Forelimb muscle (tissue), 1 donor: ENCODE measurements around the gene RBM38. TPM values are rescaled to one million over a fixed set of nuclear protein-coding genes. Genes with fewer than 3 reads are reported as not detected.

Experiments
- DNase-seq: peaks from one replicate; pipeline ENCODE4 v3.0.0-alpha.2; 2013; ENCODE audit warnings: low read depth
- polyA plus RNA-seq: library from polyadenylated mRNA; unstranded; fragments of 120-200 nt; gene quantifications from one replicate; pipeline ENCODE4 v1.2.1, GENCODE V29; 2013; ENCODE audit not compliant: insufficient read length

RBM38 gene
- polyA plus RNA-seq, 1 donor = 61.8 TPM

DNA sequence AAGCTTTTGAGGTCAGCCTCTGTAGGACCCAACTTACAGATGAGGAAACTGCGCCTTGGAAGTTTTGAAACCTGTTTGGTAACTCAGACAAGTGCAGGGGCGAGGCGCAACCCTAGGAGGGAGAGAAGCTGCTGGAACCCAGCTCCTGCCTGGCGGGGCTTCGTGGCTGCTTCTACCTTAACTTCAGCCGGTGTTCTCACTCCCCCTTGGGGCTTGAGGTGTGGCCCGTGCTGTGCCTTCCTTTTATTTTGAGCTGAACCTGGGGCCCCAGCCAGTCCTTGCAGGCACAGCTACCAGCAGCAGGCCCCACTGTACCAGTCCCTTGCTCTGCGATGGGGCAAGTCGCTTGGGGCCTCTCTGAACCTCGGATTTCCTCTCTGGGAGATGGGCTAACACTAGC lies 12.0 kb downstream of the RBM38 start:
- no peak for DNase-seq

GRCh38 chr20:57404006-57404405 lies 12.8 kb downstream of the RBM38 start:
- DNase-seq = no peak

DNA sequence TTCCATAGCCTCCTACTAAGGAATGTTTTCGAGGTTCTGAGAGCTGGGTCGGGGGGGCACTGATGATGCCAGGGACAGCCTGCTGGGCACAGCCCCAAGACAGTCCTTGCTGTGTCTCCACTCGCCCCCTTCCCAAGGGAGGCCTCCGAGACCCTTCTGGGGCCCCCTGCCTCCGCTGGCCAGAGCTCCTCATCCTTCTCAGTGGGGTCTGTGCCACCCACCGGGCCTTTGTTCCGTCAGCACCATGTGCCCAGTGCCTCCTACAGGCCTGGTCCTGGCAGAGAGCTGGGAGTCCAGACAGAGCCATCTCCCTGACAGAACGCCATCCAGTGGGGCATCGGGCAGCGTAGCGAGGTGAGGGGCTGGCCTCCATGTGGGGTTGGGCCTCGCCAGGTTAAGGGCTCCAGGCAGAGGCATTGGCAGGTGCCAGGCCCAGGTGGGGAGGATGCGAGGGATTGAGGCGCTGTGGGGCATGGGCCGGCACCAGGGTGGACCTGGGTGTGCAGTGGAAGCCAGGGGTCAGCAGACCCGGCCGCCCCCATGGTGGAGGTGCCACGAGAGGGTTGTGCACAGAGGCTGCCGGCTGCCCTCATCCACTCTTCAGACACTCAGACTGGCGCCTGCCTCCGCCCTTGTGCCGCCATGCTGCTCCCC lies 13.3 kb downstream of the RBM38 start:
- no peak for DNase-seq

DNA sequence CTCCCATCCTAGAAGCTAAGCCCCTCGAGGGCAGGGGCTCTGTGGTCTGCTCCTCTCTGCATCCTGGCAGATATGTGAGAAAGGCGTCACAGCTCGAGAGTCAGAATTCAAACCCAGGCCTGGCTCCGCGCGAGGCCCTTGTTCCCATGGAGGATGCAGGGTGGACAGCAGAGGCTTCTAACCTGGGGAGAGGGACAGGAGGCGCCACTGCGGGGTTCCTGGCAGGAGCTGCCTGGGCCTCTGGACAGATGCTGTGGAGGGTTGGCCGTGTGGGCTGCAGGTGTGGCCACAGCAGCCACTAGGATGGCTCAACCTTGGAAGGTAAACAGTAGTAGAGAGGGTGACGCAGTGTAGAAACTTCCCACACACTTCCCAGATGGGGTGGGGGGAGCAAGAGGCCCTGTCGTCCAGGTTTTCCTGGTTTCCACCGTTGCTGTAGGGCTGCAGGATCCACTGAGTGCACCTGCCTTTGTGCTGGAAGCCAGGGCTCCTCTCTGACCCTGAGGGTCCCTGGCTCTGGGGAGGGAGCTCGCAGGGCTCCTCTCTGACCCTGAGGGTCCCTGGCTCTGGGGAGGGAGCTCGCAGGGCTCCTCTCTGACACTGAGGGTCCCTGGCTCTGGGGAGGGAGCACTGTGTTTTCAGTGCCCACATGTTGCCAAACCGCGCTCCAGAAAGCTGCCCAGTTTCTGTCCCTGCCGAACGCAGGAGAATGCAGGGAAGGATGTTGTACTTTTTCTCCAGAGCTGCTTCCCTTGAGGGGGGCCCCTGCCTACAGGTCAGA lies 14.2 kb downstream of the RBM38 start:
- no peak for DNase-seq

- no peak for DNase-seq
Measured at GRCh38 chr20:57407541-57407956, 16.4 kb downstream of the RBM38 start.

DNA sequence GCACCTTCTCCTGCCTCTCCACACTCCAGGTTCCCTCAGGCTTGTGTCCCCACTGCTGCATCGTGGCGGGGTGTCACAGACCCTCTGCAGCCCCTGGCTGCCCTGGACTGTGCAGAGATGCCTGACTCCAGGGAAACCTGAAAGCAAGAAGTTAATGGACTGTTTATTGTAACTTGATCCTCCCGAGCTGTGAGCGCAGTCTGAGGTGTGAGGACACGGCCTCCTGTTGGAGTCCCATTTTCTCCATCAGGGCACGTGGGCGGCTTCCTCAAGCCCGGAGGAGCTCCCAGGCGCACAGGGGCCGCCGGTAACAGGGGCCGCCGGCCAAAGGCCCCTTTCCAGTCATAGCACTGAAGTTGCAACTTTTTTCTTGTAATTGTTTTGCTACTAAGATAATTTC lies 16.9 kb downstream of the RBM38 start:
- DNase-seq = no peak

DNA sequence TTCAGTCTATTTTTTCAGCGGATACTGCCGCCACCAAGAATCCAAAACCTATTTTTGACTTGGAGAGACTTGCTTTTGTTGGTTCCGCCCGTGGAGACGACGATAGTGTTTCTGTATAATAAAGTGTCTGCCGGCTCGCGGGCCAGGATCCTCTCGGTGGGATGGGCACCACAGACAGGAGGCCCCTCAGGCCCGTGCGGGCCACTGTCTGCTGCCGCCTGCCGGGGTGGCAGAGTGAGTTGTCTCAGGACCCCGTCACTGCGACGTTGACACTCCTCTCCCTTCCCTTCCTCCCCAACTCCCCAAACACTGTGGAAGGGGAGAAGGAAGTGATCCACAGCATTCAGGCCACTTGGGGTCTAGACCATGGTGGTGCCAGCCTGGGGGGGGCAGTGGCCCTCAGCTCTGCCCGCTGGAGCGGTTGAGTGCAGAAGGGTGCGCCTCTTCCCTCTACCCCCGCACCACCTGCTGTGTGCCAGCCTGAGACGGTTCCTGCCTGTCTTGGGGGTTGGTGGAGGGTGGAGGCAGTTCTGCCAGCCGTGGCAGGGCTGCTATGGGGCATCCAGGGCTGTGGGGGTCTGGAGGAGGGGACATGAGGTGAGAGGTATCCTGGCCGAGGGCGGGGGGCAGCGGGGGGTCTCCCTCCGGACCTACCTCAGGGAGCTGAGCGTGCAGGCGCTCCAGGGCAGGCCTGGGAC lies 17.5 kb downstream of the RBM38 start:
- no peak for DNase-seq

GRCh38 chr20:57409316-57409671 lies 18.1 kb downstream of the RBM38 start:
- no peak for DNase-seq

- DNase-seq = no peak
Measured at GRCh38 chr20:57409672-57410397, 18.6 kb downstream of the RBM38 start.

- DNase-seq = no peak
Measured at GRCh38 chr20:57410398-57410920, 19.3 kb downstream of the RBM38 start.

DNA sequence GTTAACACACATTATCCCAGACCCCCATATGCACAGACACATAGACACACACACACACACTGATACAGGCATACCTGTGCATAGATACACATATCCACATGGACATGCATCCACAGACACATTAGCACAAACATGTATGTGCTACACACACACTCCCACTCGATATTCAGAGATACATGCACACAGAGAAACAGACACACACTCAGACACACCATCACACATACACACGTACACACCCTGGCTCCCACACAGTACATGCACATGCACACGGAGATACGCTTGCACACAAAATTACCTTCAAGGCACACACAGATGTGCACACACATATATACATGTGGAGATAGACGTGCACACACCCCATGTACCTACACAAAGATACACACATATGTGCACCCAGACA lies 19.7 kb downstream of the RBM38 start:
- DNase-seq = no peak

DNA sequence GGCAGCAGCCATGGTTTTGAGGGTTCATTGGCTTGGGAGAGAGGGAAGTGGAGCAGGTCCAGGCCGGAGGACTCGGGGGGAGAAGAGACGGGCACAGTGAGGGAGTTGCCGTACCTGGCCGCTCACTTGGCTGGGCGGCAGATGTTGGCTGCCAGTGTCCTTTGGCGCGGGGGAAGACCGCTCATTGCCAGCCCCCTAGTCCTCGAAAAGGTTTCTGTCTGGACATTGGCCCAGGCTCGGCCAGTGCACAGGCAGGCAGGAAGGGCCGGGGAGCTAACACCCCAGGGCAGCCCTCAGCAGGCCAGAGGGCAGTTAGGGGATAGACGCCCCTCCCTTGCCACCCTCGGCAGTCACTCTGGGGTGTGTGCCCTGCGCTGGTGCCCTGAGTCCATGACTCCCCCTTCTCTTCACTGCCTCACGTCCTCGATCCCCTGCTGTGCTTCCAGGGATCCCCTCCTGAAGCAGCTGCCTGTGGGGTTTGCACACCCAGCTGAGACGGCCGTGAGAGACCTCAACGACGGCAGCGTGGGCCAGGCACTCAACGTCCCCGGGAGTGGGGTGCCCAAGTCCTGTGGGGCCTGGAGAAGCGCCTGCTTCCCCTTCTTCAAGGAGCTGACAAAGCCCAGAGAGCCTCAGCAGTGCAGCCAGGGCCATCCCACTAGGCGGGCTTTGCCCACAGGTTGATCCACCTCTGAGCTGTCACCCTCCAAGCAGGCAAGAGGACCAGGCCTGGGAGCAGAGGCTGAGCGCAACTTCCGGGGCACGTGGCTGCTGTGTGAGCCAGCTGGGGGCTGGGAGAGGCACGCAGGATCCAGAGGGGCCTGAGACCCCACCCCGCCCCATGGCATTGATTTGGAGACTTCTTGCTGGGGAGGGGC lies 20.4 kb downstream of the RBM38 start:
- DNase-seq = no peak

DNA sequence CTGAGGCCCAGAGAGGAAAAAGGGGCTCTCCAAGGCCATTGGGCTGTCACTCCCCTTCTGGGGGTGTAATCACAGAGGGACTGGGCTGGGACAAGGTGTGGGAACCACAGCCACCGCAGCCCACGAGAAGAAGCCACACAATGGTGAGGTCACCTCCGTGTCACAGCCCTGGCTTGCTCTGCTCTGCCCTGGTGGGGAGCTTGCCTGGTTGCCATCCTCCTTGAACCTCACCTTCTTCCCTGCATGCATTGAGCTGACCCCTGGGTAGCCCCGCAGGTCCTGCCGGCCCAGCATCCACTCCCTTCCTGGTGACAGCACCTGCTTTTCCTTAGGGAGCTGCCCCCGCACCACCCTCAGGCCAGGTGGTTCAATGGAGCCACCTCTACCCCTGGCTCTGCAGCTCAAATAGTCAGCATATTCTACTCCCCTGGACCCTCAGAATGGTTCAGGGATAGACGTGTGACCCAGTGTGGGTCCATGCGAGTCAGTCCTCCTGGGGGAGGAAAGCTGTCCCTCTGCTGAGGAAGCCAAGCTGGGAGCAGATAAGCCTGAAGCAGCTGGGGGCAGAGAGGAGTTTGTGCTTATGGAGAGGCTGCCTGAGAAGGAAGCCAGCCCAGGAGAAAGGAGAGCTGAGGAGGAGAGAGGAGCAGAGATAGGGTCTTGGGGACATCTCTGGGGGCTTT lies 21.3 kb downstream of the RBM38 start:
- no peak for DNase-seq

DNA sequence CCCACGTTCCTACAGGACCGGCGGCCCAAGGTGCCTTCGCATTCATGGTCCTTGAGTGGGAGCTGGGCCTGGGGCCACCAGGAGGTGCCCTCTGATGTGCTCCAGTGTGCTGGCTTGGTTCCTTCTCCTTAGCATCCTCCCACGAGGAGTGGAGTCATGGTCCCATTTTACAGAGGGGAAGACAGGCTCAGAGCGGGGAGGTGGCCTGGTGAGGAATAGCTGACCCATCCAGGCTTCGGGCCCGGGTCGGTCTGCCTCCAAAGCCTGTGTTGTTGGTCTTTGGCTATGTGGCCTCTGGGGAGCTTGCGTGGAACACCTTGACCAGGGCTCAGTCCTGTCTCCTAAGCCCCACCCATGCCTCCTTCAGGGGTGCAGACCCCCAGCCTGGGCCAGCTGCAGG lies 22.8 kb downstream of the RBM38 start:
- DNase-seq = no peak

DNA sequence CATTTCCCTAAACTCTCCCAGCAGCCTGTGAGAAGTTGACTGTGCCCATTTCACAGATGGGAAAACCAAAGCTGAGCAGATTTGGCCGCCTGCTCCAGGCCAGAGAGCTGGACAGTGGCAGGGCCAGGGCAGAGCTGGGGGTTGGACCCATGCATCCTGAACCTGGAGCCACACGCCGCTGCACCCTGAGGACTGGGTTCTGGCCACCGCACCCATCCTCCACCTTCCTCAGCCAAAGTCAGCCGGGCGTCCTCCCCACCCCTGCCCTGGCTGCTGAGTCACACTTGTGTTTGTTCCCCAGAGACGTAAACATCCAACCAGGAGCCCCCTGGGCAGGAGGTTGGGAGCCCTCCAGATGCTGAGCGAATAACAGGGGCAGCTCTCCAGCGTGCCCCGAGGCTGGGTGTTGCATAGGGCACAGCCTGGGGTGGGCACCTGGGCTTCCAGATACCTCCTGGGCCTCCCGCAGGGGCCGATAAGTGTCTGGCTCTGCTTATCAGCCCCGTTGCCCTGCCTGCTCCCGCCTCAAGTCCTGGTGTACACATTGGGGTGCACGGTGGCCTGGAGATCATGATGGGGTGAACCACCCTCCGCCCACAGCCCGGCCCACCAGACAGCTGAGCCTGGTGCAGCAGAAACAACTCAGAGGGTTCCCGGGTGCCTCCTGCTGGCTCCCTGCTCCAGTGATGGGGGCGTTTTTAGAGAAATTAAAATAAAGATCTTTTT lies 23.8 kb downstream of the RBM38 start:
- no peak for DNase-seq

- no peak for DNase-seq
Measured at GRCh38 chr20:57415771-57416170, 24.6 kb downstream of the RBM38 start.

DNA sequence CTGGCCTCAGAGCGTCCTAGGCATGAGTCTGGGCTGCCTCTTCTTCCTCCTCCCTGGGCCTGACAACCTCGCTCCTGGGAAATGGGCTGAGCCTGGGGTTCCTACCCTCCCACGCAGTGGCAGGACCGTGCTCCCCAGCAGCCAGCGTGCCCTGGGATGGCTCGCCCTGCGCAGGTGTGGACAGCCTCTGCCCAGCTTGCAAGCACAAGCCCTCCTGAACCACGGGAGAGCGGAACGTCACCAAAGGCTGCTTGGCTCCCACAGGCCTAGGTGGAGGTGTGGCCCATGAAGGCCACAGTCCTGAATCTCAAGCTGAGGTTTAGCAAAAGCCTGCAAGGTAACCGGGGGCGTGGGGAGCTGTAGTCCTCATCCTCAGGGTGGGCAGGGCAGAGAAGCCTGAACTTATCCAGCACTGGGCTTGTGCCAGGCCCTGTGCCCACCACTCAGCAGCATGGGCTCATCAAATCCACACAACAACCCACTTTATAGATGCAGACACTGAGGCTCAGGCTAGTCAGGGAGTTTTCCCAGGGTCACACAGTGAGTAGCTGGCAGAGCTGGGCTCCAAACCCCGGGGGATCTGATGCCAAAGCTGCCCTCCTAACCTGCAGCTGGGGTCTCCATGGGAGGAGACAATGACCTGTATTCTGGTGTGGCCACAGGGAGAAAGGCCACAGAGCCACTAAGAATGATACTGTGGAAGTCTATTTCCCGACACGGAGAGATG lies 25.3 kb downstream of the RBM38 start:
- no peak for DNase-seq

DNA sequence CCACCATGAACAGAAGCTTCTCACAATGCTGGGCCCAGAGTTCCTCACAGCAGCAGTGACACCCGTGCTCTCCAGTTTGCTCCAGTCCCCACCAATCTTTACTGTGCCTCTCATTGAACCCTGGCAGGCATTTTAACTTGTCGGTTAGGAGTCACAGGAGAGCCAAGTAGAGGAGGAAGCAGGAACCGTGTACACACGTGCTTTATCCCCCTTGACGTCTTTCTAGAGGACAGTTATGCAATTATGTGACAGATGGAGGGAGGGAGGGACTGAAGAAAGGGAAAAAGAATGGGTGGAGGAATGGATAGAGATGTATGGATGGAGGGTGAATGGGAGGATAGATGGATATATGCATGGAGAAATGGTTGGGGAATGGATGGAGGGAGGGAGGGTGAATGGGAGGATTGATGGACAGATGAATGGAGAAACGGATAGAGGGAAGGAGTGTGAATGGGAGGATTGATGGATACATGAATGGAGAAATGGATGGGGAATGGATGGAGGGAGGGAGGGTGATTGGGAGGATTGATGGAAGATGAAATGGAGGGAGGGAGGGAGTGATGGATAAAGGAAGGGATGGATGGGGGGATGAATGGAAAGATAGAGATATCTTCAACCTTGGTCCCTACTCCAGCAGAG lies 26.0 kb downstream of the RBM38 start:
- DNase-seq = no peak
